Activated CD4-positive, alpha-beta T cell treated with anti-CD3 and anti-CD28 coated beads, Interleukin-2, amount 10 ng/mL, durations not matched to agents 7 days and 5 days (primary cell): ENCODE measurements around the gene C11orf86. TPM values are rescaled to one million over a fixed set of nuclear protein-coding genes. Genes with fewer than 3 reads are reported as not detected.
A peak's percentile ranks its signal among the peaks of the same experiment; 100 is the strongest.
"Not testable (repeated sequence)": the region's sequence is repeated elsewhere in the genome, so short reads cannot be mapped to it uniquely, and the experiment has no call there.

Experiments used
- CTCF ChIA-PET: fragments of 350-600 bp; sonication (Branson Sonifier 250); formaldehyde crosslinking; loops from one replicate; lab custom pipeline; 2021; ENCODE audit warnings: antibody characterized with exemption; lab: Charles Lee
- POLR2A ChIA-PET: fragments of 350-600 bp; sonication (Branson Sonifier 250); formaldehyde crosslinking; loops from one replicate; lab custom pipeline; 2021; ENCODE audit warnings: antibody characterized with exemption; lab: Charles Lee
- DNase-seq: peaks from one replicate; pipeline ENCODE4 v3.0.0-alpha.2; 2020
- H3K27ac Mint-ChIP-seq: one replicate; pipeline ENCODE4 v1.8.0; 2021; ENCODE audit warnings: mild to moderate bottlenecking, moderate library complexity, mixed read lengths
- H3K27me3 Mint-ChIP-seq: one replicate; pipeline ENCODE4 v1.8.0; 2021; ENCODE audit warnings: mixed read lengths
- H3K36me3 Mint-ChIP-seq: one replicate; pipeline ENCODE4 v1.8.0; 2021; ENCODE audit warnings: low read depth, mixed read lengths
- H3K4me1 Mint-ChIP-seq: one replicate; pipeline ENCODE4 v1.8.0; 2021; ENCODE audit warnings: mixed read lengths
- H3K4me3 Mint-ChIP-seq: one replicate; pipeline ENCODE4 v1.8.0; 2021; ENCODE audit warnings: mild to moderate bottlenecking, moderate library complexity, mixed read lengths
- H3K9me3 Mint-ChIP-seq: one replicate; pipeline ENCODE4 v1.8.0; 2021; ENCODE audit warnings: mixed read lengths
- total RNA-seq, 2 experiments: library from RNA; stranded (reverse); gene quantifications; one replicate each; pipeline ENCODE4 v1.2.3, GENCODE V29; 2021

The C11orf86 gene
- total RNA-seq, 2 experiments from 2014 or later: not detected

DNA sequence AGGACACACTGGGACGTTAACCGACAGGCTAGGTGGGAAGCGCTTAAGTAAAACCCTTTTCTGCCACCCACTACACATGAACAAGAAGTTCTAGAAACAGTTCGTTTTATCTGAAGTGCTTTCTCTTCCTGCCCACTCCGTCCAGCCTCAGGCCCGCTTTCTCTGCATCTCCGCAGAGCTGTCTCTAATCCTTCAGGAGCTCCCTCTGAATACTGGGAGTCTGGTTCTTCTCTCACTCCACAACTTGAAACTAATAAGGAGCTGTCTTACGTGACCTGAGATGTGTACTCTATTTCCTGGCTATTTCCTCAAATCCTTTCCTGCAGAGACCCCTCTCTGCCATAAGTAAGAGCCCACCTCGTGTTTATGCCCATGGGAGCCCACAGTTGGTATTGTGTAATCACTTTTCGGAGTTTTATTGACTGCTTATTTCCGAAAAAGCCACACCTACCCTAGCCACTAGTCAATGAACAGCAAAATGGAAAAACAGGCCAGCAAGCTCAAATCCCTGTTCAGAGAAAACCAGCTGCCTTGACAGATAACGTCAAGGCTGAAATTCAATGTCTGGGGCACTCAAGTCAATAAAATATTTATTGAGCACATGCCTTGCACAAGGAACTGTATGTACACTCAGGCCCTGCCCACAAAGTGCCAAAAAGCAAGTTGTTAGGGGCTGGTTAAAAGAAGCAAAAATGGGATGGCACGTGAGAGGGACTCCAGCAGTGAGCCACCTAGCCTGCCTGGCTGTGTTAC is 21.8 kb upstream of the C11orf86 start:
- Mint-ChIP-seq H3K4me1 (peaks cover 8% of the 10 kb centered on the region), H3K36me3 (no peaks in the 10 kb centered on the region), H3K9me3 (no peaks in the 10 kb centered on the region), H3K27ac (no peak overlapping the region), H3K27me3 (no peaks in the 10 kb centered on the region), H3K4me3 (no peak overlapping the region)
- ChIA-PET CTCF (no interaction called here), POLR2A (no interaction called here)
- no peak for DNase-seq

DNA sequence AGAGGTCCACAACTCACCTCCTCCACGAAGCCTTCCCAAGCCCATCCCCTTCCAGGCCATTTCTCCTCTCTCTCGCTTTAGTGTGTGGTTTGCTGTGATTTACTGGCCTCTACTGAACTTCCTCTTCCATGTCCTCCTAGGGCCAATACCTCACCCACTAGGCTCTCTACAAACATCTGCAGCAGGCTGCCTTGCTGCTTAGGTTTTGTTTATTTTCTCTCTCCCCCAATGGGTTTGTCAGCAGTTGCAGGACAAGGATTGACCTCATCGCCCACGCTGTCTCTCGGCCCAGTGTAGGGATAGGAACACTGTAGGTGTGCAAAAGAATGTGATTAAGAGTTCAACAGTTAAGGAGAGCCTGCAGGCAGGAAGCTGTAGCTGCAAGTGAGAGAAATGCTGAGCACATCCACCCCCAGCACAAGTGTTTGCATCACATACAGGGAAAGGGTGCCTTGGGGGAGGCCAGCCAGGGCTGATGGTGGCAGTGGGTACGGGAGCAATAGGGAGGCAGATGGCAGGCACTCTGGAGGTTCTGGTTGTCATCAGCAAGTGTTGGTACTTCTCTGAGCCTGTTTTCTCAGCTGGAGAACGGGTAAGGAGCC is 18.3 kb upstream of the C11orf86 start:
- no peak for DNase-seq
- H3K27me3 Mint-ChIP-seq: peaks cover 9% of the 10 kb centered on the region
- CTCF ChIA-PET: interaction anchor here (1.2 kb wide), 1 partner anchor 12 kb away, joined by 4 read pairs; no protein-coding TSS in a partner anchor
- peaks cover 3% of the 10 kb centered on the region for H3K9me3 Mint-ChIP-seq
- H3K4me1 Mint-ChIP-seq: peaks cover 22% of the 10 kb centered on the region
- H3K4me3 Mint-ChIP-seq: peak overlapping the region; percentile 84
- H3K27ac Mint-ChIP-seq: no peak overlapping the region
- POLR2A ChIA-PET: no interaction called here
- H3K36me3 Mint-ChIP-seq: no peaks in the 10 kb centered on the region

DNA sequence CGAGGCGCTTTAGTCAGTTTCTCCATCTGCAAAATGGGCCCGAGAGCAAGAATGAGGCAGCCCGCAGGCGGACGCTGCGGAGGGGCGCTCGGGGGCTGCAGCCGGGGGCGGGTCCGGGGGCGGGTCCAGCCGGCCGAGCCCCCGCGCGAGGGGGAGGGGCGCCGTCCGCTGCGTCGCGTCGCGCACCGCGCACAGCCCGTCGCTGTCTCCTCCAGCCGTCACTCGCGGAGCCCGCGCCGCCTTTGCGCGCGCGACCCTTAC is 17.2 kb upstream of the C11orf86 start:
- Mint-ChIP-seq H3K36me3 (no peaks in the 10 kb centered on the region), H3K4me1 (peaks cover 22% of the 10 kb centered on the region), H3K27ac (peak overlapping the region; percentile 86), H3K27me3 (peaks cover 9% of the 10 kb centered on the region), H3K9me3 (peaks cover 3% of the 10 kb centered on the region), H3K4me3 (peak overlapping the region; percentile 84)
- DNase-seq: no peak
- POLR2A ChIA-PET: no interaction called here
- CTCF ChIA-PET: no interaction called here

DNA sequence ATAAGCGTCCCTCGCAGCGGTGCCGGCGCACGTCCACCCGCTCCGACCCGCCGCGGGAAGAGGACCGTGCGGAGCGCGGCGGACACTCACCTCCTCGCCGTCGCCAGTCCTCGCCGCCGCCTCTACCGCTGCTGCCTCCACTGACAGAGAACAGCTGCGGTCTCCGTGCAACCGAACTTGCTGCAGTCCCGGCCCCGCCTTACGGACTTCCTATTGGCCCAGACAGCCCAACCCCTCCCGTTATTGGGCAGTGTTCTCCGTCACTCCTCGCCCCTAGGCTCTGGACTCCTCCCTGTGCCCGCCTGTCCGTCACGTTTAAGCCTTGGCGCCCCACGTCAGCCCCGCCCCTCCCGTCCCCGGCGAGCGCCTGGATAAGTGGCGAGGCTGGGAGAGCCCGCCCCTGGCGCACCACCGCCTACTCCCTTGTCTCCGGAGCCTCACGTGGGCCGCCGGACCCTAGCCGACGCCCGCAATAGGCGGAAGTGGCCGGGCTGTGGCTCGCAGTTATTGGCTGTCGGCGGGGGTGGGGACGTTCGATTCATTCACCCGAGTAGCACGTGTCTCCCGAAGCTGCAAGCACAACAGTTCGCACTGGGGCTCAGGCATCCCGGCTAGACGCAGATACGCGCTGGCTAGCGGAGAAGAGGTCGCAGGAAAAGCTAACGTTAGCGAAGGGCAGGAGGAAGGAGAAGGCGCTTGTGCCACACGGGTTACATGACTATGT is 16.7 kb upstream of the C11orf86 start, which contains the start of gene PC:
Gene PC, minus strand, starts transcription at position 152 of the 724 bp plus-strand sequence. CDS start 86,224 bp downstream, outside the sequence.
- Mint-ChIP-seq H3K27me3 (peaks cover 9% of the 10 kb centered on the region), H3K27ac (peak within 1 kb of the TSS; percentile 86), H3K4me3 (peak within 1 kb of the TSS; percentile 84), H3K9me3 (peaks cover 3% of the 10 kb centered on the region), H3K4me1 (peaks cover 22% of the 10 kb centered on the region), H3K36me3 (no peaks in the 10 kb centered on the region)
- ChIA-PET CTCF (interaction anchor here (1.2 to 1.6 kb wide), 3 partner anchors 13 to 19 kb away, joined by 3 to 5 read pairs (median 3); no protein-coding TSS in a partner anchor), POLR2A (no interaction called here)
- DNase-seq: peak; percentile 99

DNA sequence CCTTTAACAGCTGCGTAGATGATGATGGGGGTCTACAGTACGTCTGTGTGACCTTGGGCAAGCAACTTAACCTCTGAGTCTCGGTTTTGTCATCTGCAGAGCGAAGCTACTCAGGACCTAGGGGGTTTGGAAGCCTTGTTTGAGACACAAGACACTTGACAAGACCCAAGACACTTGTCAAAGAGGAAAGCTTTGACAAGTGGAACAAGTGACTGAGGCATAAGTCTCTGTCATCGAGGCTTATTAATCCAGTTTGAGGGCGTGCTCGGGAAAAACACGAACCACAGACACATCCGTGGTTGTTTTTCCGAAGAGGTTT is 16.2 kb upstream of the C11orf86 start:
- peaks cover 9% of the 10 kb centered on the region for H3K27me3 Mint-ChIP-seq
- no peak for DNase-seq
- no peaks in the 10 kb centered on the region for H3K36me3 Mint-ChIP-seq
- peaks cover 22% of the 10 kb centered on the region for H3K4me1 Mint-ChIP-seq
- ChIA-PET POLR2A (no interaction called here), CTCF (interaction anchor here (0.9 to 1.6 kb wide), 4 partner anchors 11 to 19 kb away, joined by 3 to 5 read pairs (median 4); no protein-coding TSS in a partner anchor)
- peak overlapping the region; percentile 84 for H3K4me3 Mint-ChIP-seq
- peak overlapping the region; percentile 86 for H3K27ac Mint-ChIP-seq
- H3K9me3 Mint-ChIP-seq: peaks cover 3% of the 10 kb centered on the region

DNA sequence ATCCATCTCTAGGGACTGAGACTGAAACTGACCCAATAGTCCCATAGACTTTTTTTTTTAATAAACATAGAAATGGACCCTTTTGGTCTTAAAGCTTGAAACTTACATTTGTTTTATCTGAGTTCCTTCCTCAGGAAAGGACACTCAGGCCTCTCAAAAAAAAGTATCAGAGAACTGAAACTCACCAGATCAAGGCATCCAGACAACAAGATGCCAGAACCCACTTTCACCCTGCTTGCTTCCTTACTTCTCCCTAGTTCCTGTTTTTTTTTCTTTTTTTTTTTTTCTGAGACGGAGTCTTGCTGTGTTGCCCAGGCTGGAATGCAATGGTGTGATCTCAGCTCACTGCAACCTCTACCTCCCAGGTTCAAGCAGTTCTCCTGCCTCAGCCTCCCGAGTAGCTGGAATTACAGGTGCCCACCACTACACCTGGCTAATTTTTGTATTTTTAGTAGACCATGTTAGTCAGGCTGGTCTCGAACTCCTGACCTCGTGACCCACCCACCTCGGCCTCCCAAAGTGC is 13.4 kb upstream of the C11orf86 start:
- CTCF ChIA-PET: not testable (repeated sequence)

DNA sequence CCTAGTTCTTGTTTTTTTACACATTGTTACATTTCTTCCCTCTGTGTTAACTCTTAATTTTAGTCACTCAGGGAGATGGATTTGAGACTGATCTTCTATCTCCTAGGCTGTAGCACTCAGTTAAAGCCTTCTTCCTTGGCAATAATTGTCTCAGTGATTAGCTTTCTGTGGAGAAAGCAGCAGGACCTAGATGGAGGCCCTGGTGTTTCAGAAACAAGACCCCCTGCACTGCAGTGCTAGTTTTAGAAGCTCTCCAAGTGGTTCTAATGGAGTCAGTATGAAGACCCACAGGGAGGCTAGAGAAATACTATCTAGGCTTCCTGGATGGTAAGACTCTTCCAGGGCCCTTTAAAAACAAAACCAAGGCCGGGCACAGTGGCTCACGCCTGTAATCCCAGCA is 12.9 kb upstream of the C11orf86 start:
- POLR2A ChIA-PET: no interaction called here
- no peak for DNase-seq
- H3K4me3 Mint-ChIP-seq: no peak overlapping the region
- CTCF ChIA-PET: interaction anchor here (1.5 kb wide), 1 partner anchor 11 kb away, joined by 3 read pairs; no protein-coding TSS in a partner anchor
- H3K27me3 Mint-ChIP-seq: peaks cover 12% of the 10 kb centered on the region
- H3K9me3 Mint-ChIP-seq: peaks cover 3% of the 10 kb centered on the region
- H3K27ac Mint-ChIP-seq: no peak overlapping the region
- H3K36me3 Mint-ChIP-seq: no peaks in the 10 kb centered on the region
- H3K4me1 Mint-ChIP-seq: peaks cover 17% of the 10 kb centered on the region

More for the DNA sequence above, 13.4 kb upstream of the C11orf86 start:
- POLR2A ChIA-PET, H3K36me3 Mint-ChIP-seq, DNase-seq, H3K4me3 Mint-ChIP-seq, H3K27ac Mint-ChIP-seq, H3K9me3 Mint-ChIP-seq: not testable (repeated sequence)
- Mint-ChIP-seq H3K4me1 (peaks cover 20% of the 10 kb centered on the region), H3K27me3 (peaks cover 12% of the 10 kb centered on the region)

DNA sequence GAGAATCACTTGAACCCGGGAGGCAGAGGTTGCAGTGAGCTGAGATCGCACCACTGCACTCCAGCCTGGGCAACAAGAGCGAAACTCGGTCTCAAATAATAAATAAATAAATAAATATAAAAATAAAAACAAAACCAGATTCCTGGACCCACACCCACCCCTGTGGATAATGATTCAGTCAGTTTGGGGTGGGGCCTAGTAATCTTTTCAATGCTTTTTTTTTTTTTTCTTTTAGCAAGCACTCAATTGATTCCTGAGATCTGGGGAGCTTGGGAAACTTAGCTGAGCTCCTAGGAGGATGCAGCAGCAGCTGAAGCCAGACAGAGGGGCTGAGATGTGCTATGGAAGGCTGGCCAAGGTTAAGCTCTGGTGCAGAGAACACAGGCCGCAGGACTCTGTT is 12.3 kb upstream of the C11orf86 start:
- no peak for DNase-seq
- no peaks in the 10 kb centered on the region for H3K36me3 Mint-ChIP-seq
- H3K4me1 Mint-ChIP-seq: peaks cover 14% of the 10 kb centered on the region
- H3K4me3 Mint-ChIP-seq: no peak overlapping the region
- no peak overlapping the region for H3K27ac Mint-ChIP-seq
- H3K9me3 Mint-ChIP-seq: peaks cover 3% of the 10 kb centered on the region
- CTCF ChIA-PET: interaction anchor here (0.6 to 1.5 kb wide), 3 partner anchors 11 to 239 kb away, joined by 3 to 8 read pairs (median 3); no protein-coding TSS in a partner anchor
- POLR2A ChIA-PET: no interaction called here
- peaks cover 12% of the 10 kb centered on the region for H3K27me3 Mint-ChIP-seq

DNA sequence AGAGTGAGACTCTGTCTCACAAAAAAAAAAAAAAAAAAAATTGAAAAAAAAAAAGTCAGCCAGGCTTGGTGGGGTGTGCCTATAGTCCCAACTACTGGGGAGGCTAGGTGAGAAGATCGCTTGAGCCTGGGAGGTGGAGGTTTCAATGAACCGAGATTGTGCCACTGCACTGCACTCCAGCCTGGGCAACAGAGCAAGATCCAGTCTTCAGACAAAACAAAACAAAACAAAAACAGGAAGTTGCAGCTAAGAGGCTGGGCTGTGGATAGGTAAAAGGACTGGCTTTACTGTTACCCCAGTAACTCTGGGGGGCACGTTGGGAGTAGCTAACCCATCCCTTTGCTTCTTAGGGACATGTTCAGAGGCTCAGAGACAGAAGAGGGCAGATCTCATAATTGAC is 10.6 kb upstream of the C11orf86 start:
- H3K27ac Mint-ChIP-seq: no peak overlapping the region
- peaks cover 12% of the 10 kb centered on the region for H3K4me1 Mint-ChIP-seq
- DNase-seq: no peak
- no peaks in the 10 kb centered on the region for H3K36me3 Mint-ChIP-seq
- ChIA-PET CTCF (interaction anchor here (0.7 kb wide), 1 partner anchor 29 kb away, joined by 3 read pairs; no protein-coding TSS in a partner anchor), POLR2A (no interaction called here)
- H3K9me3 Mint-ChIP-seq: no peaks in the 10 kb centered on the region
- no peak overlapping the region for H3K4me3 Mint-ChIP-seq
- peaks cover 6% of the 10 kb centered on the region for H3K27me3 Mint-ChIP-seq

DNA sequence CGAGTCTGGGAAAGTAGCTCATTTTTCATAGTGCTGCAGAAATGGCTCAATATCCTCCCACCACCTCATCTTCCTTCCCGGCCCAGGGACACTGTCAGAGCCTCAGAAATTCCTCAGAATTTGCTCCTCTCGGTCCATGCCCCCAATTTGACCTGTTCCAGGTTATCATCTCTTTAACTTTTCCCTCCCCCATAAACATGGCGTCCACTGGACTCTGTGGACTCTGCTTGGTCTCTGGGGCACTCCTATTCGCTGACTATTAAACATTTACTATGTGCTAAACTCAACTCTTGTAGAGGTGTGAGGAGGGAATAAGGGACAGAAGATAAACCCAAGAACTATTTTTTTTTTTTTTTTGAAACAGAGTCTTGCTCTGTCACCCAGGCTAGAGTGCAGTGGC is 8.8 kb upstream of the C11orf86 start:
- H3K27me3 Mint-ChIP-seq: peaks cover 3% of the 10 kb centered on the region
- H3K36me3 Mint-ChIP-seq: no peaks in the 10 kb centered on the region
- POLR2A ChIA-PET: no interaction called here
- no peak overlapping the region for H3K4me3 Mint-ChIP-seq
- CTCF ChIA-PET: interaction anchor here (0.7 kb wide), 1 partner anchor 38 kb away, joined by 4 read pairs; no protein-coding TSS in a partner anchor
- DNase-seq: no peak
- no peaks in the 10 kb centered on the region for H3K9me3 Mint-ChIP-seq
- peaks cover 15% of the 10 kb centered on the region for H3K4me1 Mint-ChIP-seq
- H3K27ac Mint-ChIP-seq: no peak overlapping the region

DNA sequence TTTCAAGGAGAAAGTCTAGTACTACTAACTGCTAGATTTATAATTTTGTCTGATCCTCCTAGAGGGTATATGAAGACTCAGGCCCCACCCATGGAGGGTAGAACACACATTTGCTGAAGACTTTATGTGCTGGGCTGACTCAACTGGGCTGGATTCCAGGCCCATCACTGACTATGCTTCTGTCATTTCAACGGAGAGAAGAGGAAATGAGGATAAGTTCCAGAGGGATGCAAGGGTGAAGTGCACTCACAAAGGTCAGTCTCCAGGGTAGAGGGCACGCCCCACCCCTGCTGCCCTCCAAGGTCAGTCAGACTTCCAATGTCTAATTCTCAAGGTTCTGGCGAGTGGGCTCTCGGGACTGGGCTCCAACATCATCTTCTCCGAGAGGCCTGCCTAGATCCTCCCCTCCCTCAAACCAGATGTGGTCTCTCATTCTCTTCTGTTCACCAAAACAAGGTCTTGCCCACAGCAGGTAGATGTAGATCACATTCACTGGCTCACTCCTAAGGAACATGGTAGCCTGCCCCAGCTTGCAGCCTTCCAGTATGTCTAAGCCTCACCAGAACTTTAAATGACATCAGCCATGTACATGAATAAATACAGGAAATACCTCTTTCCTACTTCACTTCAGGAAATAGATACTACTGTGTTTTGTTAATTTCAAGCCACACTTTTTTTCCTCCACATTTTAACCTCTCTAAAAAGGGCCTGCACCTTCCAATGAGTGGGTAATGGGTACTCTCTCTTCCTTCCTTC is 7.3 kb upstream of the C11orf86 start:
- ChIA-PET CTCF (interaction anchor here (0.7 to 1.6 kb wide), 2 partner anchors 11 to 235 kb away, joined by 3 to 4 read pairs; no protein-coding TSS in a partner anchor), POLR2A (interaction anchor here (0.7 kb wide), 3 partner anchors 14 to 222 kb away, joined by 3 to 12 read pairs (median 9); no protein-coding TSS in a partner anchor)
- Mint-ChIP-seq H3K27ac (no peak overlapping the region), H3K9me3 (no peaks in the 10 kb centered on the region), H3K27me3 (peaks cover 3% of the 10 kb centered on the region), H3K4me3 (no peak overlapping the region), H3K36me3 (no peaks in the 10 kb centered on the region), H3K4me1 (peaks cover 15% of the 10 kb centered on the region)
- DNase-seq: no peak
